HG03060 (cell line): ENCODE results near the gene IFNL2.
"Not testable (repeated sequence)": the region's sequence is repeated elsewhere in the genome, so short reads cannot be mapped to it uniquely, and the experiment has no call there.

Experiments
- ATAC-seq: cut with Tn5 transposase; IDR thresholded peaks from one replicate; pipeline ENCODE4 v1.9.1; 2021; ENCODE audit warnings: low read depth, moderate number of reproducible peaks; ENCODE audit not compliant: unreplicated experiment

The IFNL2 gene

GRCh38 chr19:39296055-39296645 lies 28.0 kb downstream of the IFNL2 start, which contains the start of gene IFNL1:
TSS of gene IFNL1 (plus strand) at chr19:39296407. CDS start at chr19:39296422, 15 bp downstream.
- no peak for ATAC-seq

- ATAC-seq: no peak
Observed at GRCh38 chr19:39296906-39297305, 28.7 kb downstream of the IFNL2 start.

DNA sequence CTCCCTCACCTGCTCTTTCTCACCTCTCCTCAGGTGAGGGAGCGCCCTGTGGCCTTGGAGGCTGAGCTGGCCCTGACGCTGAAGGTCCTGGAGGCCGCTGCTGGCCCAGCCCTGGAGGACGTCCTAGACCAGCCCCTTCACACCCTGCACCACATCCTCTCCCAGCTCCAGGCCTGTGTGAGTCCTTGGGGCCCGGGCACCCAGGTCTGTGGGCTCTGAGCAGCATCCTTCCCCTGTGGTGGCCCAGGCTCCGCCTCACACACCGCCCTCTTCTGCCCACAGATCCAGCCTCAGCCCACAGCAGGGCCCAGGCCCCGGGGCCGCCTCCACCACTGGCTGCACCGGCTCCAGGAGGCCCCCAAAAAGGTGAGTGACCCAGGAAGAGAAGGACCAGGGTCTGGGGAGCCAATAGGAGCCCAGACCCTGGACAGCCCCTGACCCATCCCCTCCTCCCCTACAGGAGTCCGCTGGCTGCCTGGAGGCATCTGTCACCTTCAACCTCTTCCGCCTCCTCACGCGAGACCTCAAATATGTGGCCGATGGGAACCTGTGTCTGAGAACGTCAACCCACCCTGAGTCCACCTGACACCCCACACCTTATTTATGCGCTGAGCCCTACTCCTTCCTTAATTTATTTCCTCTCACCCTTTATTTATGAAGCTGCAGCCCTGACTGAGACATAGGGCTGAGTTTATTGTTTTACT lies 29.9 kb downstream of the IFNL2 start:
- ATAC-seq: no peak

- no peak for ATAC-seq
Observed at GRCh38 chr19:39299404-39299803, 31.2 kb downstream of the IFNL2 start.

DNA sequence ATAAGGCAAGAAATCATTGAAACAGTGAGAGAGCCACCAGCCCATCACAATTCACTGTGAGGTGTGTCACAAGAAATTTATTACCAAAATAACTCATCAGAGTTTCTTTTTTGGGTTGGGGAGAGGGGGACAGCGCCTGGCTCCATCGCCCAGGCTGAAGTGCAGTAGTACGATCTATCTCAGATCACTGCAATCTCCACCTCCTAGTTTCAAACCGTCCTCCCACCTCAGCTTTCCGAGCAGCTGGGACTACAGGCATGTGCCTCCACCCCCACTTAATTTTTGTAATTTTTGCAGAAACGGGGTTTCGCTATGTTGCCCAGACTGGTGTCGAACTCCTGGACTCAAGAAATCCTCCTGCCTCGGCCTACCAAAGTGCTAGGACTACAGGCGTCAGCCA lies 31.6 kb downstream of the IFNL2 start:
- no peak for ATAC-seq

DNA sequence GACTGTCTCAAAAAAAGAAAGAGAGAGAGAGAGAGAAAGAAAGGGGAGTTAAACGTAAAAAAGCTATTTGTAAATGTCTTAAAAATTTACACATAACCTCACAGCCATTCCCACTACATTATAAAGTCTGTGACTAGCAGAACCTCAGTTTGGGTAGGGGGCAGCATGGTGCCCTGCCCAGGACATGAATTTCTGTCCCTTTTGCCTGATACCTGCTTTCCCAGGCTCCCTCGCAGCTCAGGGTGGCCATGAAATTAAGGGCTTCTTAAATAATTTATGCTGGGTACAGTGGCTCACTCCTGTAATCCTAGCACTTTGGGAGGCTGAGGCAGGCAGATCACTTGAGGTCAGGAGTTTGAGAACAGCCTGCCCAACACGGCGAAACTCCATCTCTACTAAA lies 32.8 kb downstream of the IFNL2 start:
- no peak for ATAC-seq

DNA sequence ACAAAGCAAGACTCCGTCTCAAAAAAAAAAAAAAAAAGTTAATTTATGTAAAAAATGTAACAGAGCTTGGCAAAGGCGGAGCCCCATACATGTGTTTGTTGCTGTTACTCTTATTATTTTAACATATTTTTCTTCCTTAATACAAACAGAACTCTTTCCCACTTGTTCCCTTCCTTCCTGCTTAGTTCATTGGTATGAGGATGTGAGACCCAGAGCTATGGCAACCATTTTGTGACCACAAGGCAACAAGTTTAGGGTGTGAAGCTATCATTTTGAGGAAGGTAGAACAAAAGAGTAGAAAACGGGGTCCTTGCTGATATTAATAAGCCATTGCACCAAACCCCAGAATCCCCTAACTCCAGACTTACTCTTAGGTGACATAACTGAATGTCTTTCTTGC lies 33.4 kb downstream of the IFNL2 start:
- ATAC-seq: no peak

DNA sequence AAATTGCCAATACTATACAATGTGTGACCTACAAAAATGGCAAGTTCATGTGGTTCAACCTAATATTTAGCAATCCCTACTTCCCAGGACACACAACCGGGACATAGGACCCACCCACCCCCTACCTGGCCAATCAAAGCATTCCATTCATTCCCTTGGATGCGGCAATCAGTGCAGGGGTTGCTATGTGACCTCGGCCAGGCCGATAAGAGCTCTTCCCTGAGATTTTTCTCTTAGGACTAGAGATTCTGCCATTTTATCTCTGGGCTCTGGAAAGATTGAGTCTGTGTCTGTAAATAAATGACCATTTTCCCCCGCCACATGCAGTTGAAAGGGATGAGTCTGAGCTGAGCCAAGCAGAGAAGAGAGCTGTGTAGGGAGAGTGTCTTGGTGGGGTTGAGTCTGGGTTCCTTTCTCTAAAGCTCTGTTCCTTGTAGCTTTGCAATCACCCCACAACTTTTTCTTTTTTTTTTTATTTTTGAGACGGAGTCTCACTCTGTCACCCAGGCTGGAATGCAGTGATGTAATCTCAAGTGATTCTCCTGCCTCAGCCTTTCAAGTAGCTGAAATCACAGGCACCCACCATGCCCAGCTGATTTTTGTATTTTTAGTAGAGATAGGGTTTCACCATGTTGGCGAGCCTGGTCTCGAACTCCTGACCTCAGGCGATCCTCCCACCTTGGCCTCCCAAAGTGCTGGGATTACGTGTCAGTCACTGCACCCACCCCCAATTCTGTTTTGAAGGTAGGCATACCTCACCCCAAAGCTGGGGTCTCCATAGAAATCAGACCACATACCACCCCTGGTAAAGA lies 35.4 kb downstream of the IFNL2 start:
- ATAC-seq: no peak

- ATAC-seq: no peak
Observed at GRCh38 chr19:39304185-39304513, 36.0 kb downstream of the IFNL2 start.

DNA sequence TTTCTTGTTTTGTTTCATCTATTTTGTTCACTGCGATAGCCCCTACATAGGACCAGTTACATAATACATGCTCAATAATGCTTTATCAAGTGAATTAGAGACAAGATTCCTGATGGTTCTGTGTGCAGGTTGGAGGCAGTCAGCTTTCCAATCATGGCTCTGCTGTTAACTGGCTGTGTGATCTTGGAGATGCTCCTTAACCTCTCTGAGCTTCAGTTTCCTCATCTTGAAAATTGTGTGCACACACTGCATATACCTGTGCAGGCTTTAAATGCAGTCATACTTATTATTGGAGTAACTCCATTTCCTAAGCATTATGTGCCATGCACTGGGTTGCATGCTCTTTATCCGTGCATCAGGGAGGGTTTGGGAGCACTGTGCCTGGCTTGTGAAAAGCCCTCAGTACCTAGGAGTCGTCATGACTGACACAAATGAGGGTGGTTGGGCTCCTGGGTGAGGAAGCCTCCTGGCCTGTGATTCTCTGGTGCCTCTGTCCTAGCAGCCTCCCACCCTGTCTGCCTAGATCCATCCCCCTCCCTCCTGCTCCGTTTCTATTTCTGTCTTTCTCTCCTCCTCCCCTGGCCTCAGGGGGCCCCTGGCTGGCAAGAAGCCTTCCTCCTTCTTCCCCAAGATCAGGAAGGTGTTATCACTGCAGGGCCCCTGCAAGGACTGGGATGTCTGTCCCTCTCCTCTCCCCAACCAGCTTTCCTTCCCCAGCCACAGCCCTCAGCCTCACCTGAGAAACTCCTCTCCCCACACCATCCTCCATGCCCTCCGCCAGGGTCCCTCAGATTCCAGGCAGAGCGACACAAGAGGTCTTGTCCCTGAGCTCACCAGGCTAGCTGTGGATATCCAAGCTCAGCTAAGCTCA lies 36.7 kb downstream of the IFNL2 start:
- no peak for ATAC-seq

DNA sequence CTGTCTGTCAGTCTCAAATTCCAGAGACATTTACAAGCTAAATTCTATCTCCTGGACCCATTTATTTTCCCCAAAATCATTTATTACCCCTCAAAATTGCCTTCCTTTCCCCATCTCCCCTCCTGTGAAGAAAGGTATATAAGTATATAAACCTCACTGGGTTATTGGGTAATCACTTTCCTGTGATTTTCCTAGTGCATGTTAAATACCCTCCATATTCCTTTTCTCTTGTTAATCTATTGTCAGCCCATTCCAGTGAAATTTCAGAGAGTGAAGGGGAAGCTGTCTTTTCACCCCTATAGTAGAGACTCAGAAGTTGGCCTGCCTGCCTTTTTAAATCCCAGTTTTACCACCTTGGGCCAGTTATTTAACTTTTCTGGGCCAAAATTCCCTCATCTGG lies 37.9 kb downstream of the IFNL2 start:
- no peak for ATAC-seq

- no peak for ATAC-seq
Observed at GRCh38 chr19:39307046-39307821, 39.0 kb downstream of the IFNL2 start.

- no peak for ATAC-seq
Observed at GRCh38 chr19:39307822-39308530, 39.8 kb downstream of the IFNL2 start.

DNA sequence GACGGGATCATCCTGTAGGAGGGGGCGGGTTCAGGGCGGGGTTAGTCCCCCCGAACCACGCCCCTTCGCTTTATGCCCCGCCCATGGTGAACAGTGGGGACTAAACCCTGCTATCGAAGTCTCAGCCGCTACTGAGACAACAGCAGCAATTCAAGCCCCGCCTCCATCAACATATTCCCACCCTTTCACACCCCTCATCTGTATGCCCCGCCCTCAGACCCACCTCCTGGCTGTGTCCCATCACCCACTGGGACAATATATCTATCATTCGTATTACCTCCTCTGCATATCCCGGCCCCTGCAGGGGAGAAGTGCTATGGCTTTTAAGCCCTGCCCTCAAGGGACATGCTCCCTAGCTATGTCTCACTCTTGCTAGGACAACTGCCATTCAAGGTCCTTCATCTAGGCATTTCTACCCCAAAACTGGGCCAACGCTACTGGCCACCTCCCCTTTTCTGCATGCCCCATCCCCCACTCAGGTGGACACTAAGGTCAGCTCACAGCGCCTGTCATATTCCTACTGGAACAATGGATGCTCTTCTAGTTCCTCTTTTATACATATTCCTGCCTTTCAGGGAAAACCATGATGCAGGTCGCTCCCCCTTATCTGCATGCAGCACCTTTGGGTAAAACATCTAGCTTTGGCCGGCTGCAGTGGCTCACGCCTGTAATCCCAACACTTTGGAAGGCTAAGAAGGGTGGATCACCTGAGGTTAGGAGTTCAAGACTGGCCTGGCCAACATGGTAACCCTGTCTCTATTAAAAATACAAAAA lies 40.5 kb downstream of the IFNL2 start:
- ATAC-seq: no peak

DNA sequence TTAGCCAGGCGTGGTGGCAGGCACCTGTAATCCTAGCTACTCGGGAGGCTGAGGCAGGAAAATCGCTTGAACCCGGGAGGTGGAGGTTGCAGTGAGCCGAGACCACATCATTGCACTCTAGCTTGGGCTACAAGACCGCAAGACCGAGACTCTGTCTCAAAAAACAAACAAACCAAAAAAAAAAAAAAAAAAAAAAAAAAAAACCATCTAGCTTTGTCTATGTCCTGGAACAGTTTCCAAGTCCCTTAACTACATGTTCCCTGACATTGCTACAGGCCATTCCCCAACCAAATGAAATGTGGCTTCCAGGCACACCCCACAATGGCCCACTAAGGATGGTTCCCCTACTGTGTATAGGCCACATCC lies 41.1 kb downstream of the IFNL2 start:
- not testable (repeated sequence) for ATAC-seq

GRCh38 chr19:39310558-39311311 lies 42.5 kb downstream of the IFNL2 start:
- no peak for ATAC-seq

GRCh38 chr19:39314016-39314728 lies 46.0 kb downstream of the IFNL2 start:
- ATAC-seq: no peak
